PFSK-1 (cell line): Measurements from ENCODE around the gene ZMIZ2.
A peak's percentile ranks its signal among the peaks of the same experiment; 100 is the strongest.

Source experiments
- FOXP2 ChIP-seq: optimal IDR thresholded peaks from 2 replicates; pipeline ENCODE3; 2011; ENCODE audit warnings: borderline replicate concordance, control low read depth, inconsistent platforms; ENCODE audit not compliant: insufficient read depth; ENCODE audit errors: extremely low read length, extremely low read depth
- POLR2AphosphoS5 ChIP-seq: IDR thresholded peaks from 2 replicates; pipeline ENCODE4 v1.6.1; 2012; ENCODE audit warnings: low read depth, mild to moderate bottlenecking, control low read depth, low read length, moderate library complexity
- REST ChIP-seq, 2 experiments: IDR thresholded peaks; 2 replicates each; pipeline versions ENCODE4 v1.6.1 to v1.8.0; 2011 to 2012; ENCODE audit warnings: low read depth in 2 of 2, low read length in 2 of 2, control low read depth in 1 of 2, inconsistent platforms in 1 of 2, mild to moderate bottlenecking in 1 of 2, moderate library complexity in 1 of 2; ENCODE audit not compliant: insufficient read depth in 1 of 2
- SIN3A ChIP-seq: IDR thresholded peaks from 2 replicates; pipeline ENCODE4 v1.6.1; 2012; ENCODE audit warnings: mild to moderate bottlenecking, low read length, moderate library complexity, borderline replicate concordance; ENCODE audit not compliant: insufficient read depth
- TAF1 ChIP-seq: IDR thresholded peaks from 2 replicates; pipeline ENCODE4 v1.6.1; 2012; ENCODE audit warnings: low read length, control low read depth, borderline replicate concordance; ENCODE audit not compliant: insufficient read depth

The ZMIZ2 gene

GRCh38 chr7:44793919-44794318 lies 45.3 kb downstream of the ZMIZ2 start:
- TF ChIP-seq SIN3A (no peak), REST (IDR thresholded peaks at IDR 0.05; ENCODE audit: insufficient read depth in 1 of 2, low read depth in 2 of 2, low read length in 2 of 2) (no peak)

- TF ChIP-seq REST (IDR thresholded peaks at IDR 0.05; ENCODE audit: insufficient read depth in 1 of 2, low read depth in 2 of 2, low read length in 2 of 2) (no peak), SIN3A (no peak), TAF1 (no peak), FOXP2 (no peak), POLR2AphosphoS5 (no peak)
Observed at GRCh38 chr7:44794331-44794730, 45.7 kb downstream of the ZMIZ2 start.

- peak; percentile 71 for TF ChIP-seq FOXP2
- TF ChIP-seq SIN3A = no peak
Observed at GRCh38 chr7:44796034-44796503, 47.4 kb downstream of the ZMIZ2 start.

- peak; percentile 79 for TF ChIP-seq POLR2AphosphoS5
- peak; percentile 86 for TF ChIP-seq TAF1
- 0 out of 4 replicates have a peak, but pooled peaks of 1 of the 2 experiments have one; percentile 5 for TF ChIP-seq REST (IDR thresholded peaks at IDR 0.05; ENCODE audit: insufficient read depth in 1 of 2, low read depth in 2 of 2, low read length in 2 of 2)
- no peak for TF ChIP-seq SIN3A
- peak; percentile 69 for TF ChIP-seq FOXP2
Observed at GRCh38 chr7:44796504-44797328, 48.1 kb downstream of the ZMIZ2 start, which contains the start of gene PPIA. PPIA (plus strand) TSS chr7:44796681; CDS start chr7:44796725, 44 bp downstream.

GRCh38 chr7:44797329-44798258 lies 48.9 kb downstream of the ZMIZ2 start:
- no peak for TF ChIP-seq SIN3A
- TF ChIP-seq POLR2AphosphoS5 = peak; percentile 72; the same call in 1 of the 2 replicates
- TF ChIP-seq REST (IDR thresholded peaks at IDR 0.05; ENCODE audit: insufficient read depth in 1 of 2, low read depth in 2 of 2, low read length in 2 of 2) = peak; percentile 14 to 48; a peak in 1 of 4 replicates
- peak; percentile 73; the same call in 1 of the 2 replicates for TF ChIP-seq TAF1
- TF ChIP-seq FOXP2 = no peak
